ENCODE data around the gene NCAM2.
"Not testable (repeated sequence)": the region's sequence is repeated elsewhere in the genome, so short reads cannot be mapped to it uniquely, and the experiment has no call there.

The NCAM2 gene

GRCh38 chr21:21367583-21367982 lies 369.4 kb downstream of the NCAM2 start:
- Histone ChIP-seq H3K36me3 (ENCODE audit: insufficient read depth, low read length) (no peaks in the 10 kb centered on the region), H2AFZ (ENCODE audit: low read length, unreplicated experiment) (no peak overlapping the region), H3K79me2 (ENCODE audit: control insufficient read depth, insufficient read depth, low read length, unreplicated experiment) (no peaks in the 10 kb centered on the region), H3K4me1 (ENCODE audit: control insufficient read depth, insufficient read depth, low read length, unreplicated experiment) (no peaks in the 10 kb centered on the region), H3K27me3 (ENCODE audit: insufficient read depth, low read length) (no peaks in the 10 kb centered on the region), H3K4me3 (ENCODE audit: low read depth, low read length) (no peak overlapping the region), H3K27ac (ENCODE audit: low read depth, low read length) (no peak overlapping the region)

DNA sequence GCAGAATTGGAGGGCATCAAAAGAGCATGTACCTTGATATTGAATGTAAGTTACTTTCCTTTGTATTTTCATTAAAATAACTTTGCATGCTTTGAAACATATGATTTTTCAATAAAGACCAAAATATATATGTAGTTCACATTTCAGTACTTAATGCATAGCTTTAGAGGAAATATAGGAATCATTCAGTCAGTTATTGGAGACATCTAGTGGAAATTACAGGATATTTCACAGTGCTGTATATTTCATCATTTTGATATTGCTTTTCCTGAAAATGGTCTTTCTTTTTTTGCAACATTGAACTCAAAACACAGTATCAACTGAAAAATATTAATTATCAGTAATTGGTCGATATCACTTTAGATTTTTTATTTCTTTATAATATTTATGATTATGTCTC lies 375.8 kb downstream of the NCAM2 start:
- H3K79me2 ChIP-seq (ENCODE audit: control insufficient read depth, insufficient read depth, low read length, unreplicated experiment): no peaks in the 10 kb centered on the region
- no peaks in the 10 kb centered on the region for H3K27me3 ChIP-seq (ENCODE audit: insufficient read depth, low read length)
- no peak overlapping the region for H3K4me3 ChIP-seq (ENCODE audit: low read depth, low read length)
- no peak overlapping the region for H2AFZ ChIP-seq (ENCODE audit: low read length, unreplicated experiment)
- H3K36me3 ChIP-seq (ENCODE audit: insufficient read depth, low read length): no peaks in the 10 kb centered on the region
- H3K27ac ChIP-seq (ENCODE audit: low read depth, low read length): no peak overlapping the region
- no peaks in the 10 kb centered on the region for H3K4me1 ChIP-seq (ENCODE audit: control insufficient read depth, insufficient read depth, low read length, unreplicated experiment)

DNA sequence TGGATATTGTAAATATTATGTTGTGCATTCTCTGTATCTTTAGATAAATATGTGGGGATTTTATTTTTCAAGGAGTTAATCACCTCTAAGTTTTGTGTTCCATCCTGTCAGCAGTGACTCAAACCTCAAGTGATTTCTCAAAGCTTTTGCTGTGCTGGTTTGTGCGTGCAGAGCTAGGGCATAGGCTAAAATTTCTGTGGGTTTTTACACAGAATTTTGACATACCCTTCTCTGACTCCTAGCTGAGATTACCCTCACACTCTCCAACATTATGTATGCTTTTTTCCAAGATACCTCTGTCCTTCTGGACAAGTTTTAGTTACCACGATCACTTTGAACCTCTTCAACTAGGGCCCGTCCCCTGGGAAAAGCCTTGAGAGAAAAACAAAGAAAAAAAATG lies 384.9 kb downstream of the NCAM2 start:
- H3K4me1 ChIP-seq (ENCODE audit: control insufficient read depth, insufficient read depth, low read length, unreplicated experiment): no peaks in the 10 kb centered on the region
- no peaks in the 10 kb centered on the region for H3K27me3 ChIP-seq (ENCODE audit: insufficient read depth, low read length)
- peak overlapping the region; percentile 54 for H2AFZ ChIP-seq (ENCODE audit: low read length, unreplicated experiment)
- H3K4me3 ChIP-seq (ENCODE audit: low read depth, low read length): peak overlapping the region; percentile 29; the same call in 1 of the 2 replicates
- H3K27ac ChIP-seq (ENCODE audit: low read depth, low read length): 0 out of 2 replicates have a peak overlapping the region, but pooled peaks have one; percentile 1
- H3K79me2 ChIP-seq (ENCODE audit: control insufficient read depth, insufficient read depth, low read length, unreplicated experiment): no peaks in the 10 kb centered on the region
- no peaks in the 10 kb centered on the region for H3K36me3 ChIP-seq (ENCODE audit: insufficient read depth, low read length)

DNA sequence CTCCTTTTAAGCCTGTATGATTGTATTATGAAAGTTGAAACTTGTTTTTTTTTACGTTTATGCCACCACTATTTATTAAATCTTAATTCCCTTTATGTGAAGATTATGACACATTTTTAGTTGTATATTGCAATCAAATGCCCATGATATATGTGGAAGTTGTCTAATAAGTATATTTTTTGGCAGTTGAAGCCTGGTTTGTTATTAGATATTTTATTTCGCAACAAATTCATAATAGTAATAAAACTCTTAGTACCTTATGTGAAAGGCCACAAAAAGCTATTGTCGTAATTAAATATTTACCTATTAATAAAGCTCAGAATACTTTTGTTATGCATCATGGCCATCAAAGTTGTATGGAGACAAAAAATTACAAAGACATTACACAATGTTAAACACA lies 386.8 kb downstream of the NCAM2 start:
- Histone ChIP-seq H3K4me1 (ENCODE audit: control insufficient read depth, insufficient read depth, low read length, unreplicated experiment) (no peaks in the 10 kb centered on the region), H3K4me3 (ENCODE audit: low read depth, low read length) (no peak overlapping the region), H3K79me2 (ENCODE audit: control insufficient read depth, insufficient read depth, low read length, unreplicated experiment) (no peaks in the 10 kb centered on the region), H3K27me3 (ENCODE audit: insufficient read depth, low read length) (no peaks in the 10 kb centered on the region), H3K27ac (ENCODE audit: low read depth, low read length) (no peak overlapping the region), H3K36me3 (ENCODE audit: insufficient read depth, low read length) (no peaks in the 10 kb centered on the region), H2AFZ (ENCODE audit: low read length, unreplicated experiment) (no peak overlapping the region)

GRCh38 chr21:21385404-21385803 lies 387.2 kb downstream of the NCAM2 start:
- Histone ChIP-seq H2AFZ (ENCODE audit: low read length, unreplicated experiment) (no peak overlapping the region), H3K27me3 (ENCODE audit: insufficient read depth, low read length) (no peaks in the 10 kb centered on the region), H3K27ac (ENCODE audit: low read depth, low read length) (no peak overlapping the region), H3K4me3 (ENCODE audit: low read depth, low read length) (no peak overlapping the region), H3K4me1 (ENCODE audit: control insufficient read depth, insufficient read depth, low read length, unreplicated experiment) (no peaks in the 10 kb centered on the region), H3K79me2 (ENCODE audit: control insufficient read depth, insufficient read depth, low read length, unreplicated experiment) (no peaks in the 10 kb centered on the region), H3K36me3 (ENCODE audit: insufficient read depth, low read length) (no peaks in the 10 kb centered on the region)

DNA sequence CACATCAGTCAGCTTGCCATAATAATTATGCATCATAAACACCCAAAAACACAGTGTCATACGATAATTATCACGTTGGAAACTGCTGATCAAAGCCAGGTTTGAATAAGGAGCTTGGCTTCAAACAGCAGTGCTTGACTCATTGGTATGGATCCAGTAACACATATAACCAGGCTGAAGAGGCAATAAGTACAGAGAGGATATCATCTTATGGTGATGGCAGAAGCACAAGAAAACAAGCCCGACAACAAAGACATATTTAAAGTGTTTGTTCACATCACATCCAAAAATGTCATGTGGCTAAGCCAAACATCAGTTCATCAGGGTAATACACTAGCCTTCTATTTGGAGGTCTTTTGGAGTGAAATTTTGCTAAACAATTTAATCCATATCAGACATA lies 389.7 kb downstream of the NCAM2 start:
- Histone ChIP-seq H3K79me2 (ENCODE audit: control insufficient read depth, insufficient read depth, low read length, unreplicated experiment) (no peaks in the 10 kb centered on the region), H2AFZ (ENCODE audit: low read length, unreplicated experiment) (no peak overlapping the region), H3K27ac (ENCODE audit: low read depth, low read length) (no peak overlapping the region)

DNA sequence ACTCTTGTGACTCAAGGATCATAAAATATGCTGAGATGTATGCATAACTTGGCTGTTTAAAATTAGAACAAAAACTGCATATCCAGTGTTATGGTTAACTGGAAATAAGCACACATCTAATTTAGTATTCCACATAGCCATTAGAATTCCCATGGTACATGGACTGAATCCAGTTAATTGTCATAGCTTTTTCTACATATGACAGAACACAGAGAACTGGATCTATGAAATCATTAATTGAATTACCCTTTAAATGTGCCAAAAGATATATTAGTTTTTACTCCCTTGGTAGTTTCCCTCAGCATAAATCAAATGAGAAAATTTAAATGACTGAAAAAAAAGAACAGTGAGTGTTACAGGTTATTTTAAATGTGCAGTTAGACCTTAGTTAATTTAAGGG lies 395.9 kb downstream of the NCAM2 start:
- no peaks in the 10 kb centered on the region for H3K36me3 ChIP-seq (ENCODE audit: insufficient read depth, low read length)
- H2AFZ ChIP-seq (ENCODE audit: low read length, unreplicated experiment): no peak overlapping the region
- H3K4me1 ChIP-seq (ENCODE audit: control insufficient read depth, insufficient read depth, low read length, unreplicated experiment): no peaks in the 10 kb centered on the region
- no peak overlapping the region for H3K27ac ChIP-seq (ENCODE audit: low read depth, low read length)
- no peak overlapping the region for H3K4me3 ChIP-seq (ENCODE audit: low read depth, low read length)
- H3K27me3 ChIP-seq (ENCODE audit: insufficient read depth, low read length): no peaks in the 10 kb centered on the region
- no peaks in the 10 kb centered on the region for H3K79me2 ChIP-seq (ENCODE audit: control insufficient read depth, insufficient read depth, low read length, unreplicated experiment)

More for the DNA sequence above, 389.7 kb downstream of the NCAM2 start:
- H3K27me3 ChIP-seq (ENCODE audit: insufficient read depth, low read length): no peaks in the 10 kb centered on the region
- no peaks in the 10 kb centered on the region for H3K4me1 ChIP-seq (ENCODE audit: control insufficient read depth, insufficient read depth, low read length, unreplicated experiment)
- no peak overlapping the region for H3K4me3 ChIP-seq (ENCODE audit: low read depth, low read length)
- no peaks in the 10 kb centered on the region for H3K36me3 ChIP-seq (ENCODE audit: insufficient read depth, low read length)

DNA sequence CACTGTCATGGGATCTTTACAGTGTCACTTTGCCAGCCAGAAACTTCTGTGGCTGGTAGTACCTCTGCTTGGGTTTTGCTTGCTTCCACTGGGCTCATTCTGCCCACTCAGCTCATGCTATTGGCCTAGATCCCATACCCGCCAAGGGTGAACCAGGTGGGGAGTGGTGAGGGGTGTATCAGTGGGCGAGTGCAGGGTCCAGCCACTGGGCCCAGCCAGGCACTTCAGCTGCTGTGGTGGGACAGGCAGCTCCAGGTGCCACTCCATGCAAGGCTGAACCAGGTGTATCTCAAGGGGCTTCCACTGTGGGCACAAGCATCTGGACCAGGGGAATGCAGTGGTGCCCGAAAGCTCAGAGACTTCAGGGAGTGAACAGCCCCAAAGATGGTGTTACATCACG lies 398.2 kb downstream of the NCAM2 start:
- H3K4me3 ChIP-seq (ENCODE audit: low read depth, low read length): no peak overlapping the region
- no peak overlapping the region for H3K27ac ChIP-seq (ENCODE audit: low read depth, low read length)
- H3K4me1 ChIP-seq (ENCODE audit: control insufficient read depth, insufficient read depth, low read length, unreplicated experiment): no peaks in the 10 kb centered on the region
- H3K27me3 ChIP-seq (ENCODE audit: insufficient read depth, low read length): no peaks in the 10 kb centered on the region
- H3K36me3 ChIP-seq (ENCODE audit: insufficient read depth, low read length): no peaks in the 10 kb centered on the region
- H3K79me2 ChIP-seq (ENCODE audit: control insufficient read depth, insufficient read depth, low read length, unreplicated experiment): no peaks in the 10 kb centered on the region
- no peak overlapping the region for H2AFZ ChIP-seq (ENCODE audit: low read length, unreplicated experiment)

- Histone ChIP-seq H3K79me2 (ENCODE audit: control insufficient read depth, insufficient read depth, low read length, unreplicated experiment) (no peaks in the 10 kb centered on the region), H3K4me1 (ENCODE audit: control insufficient read depth, insufficient read depth, low read length, unreplicated experiment) (no peaks in the 10 kb centered on the region), H3K36me3 (ENCODE audit: insufficient read depth, low read length) (no peaks in the 10 kb centered on the region), H3K27me3 (ENCODE audit: insufficient read depth, low read length) (no peaks in the 10 kb centered on the region), H3K27ac (ENCODE audit: low read depth, low read length) (no peak overlapping the region), H3K4me3 (ENCODE audit: low read depth, low read length) (no peak overlapping the region), H2AFZ (ENCODE audit: low read length, unreplicated experiment) (no peak overlapping the region)
Measured at GRCh38 chr21:21397464-21397863, 399.3 kb downstream of the NCAM2 start.

- Histone ChIP-seq H3K79me2 (ENCODE audit: control insufficient read depth, insufficient read depth, low read length, unreplicated experiment) (no peaks in the 10 kb centered on the region), H3K4me1 (ENCODE audit: control insufficient read depth, insufficient read depth, low read length, unreplicated experiment) (no peaks in the 10 kb centered on the region), H3K27ac (ENCODE audit: low read depth, low read length) (no peak overlapping the region), H3K4me3 (ENCODE audit: low read depth, low read length) (no peak overlapping the region), H3K27me3 (ENCODE audit: insufficient read depth, low read length) (no peaks in the 10 kb centered on the region), H2AFZ (ENCODE audit: low read length, unreplicated experiment) (no peak overlapping the region), H3K36me3 (ENCODE audit: insufficient read depth, low read length) (no peaks in the 10 kb centered on the region)
Measured at GRCh38 chr21:21401444-21401843, 403.2 kb downstream of the NCAM2 start.

- H3K4me3 ChIP-seq (ENCODE audit: low read depth, low read length); H3K79me2 ChIP-seq (ENCODE audit: control insufficient read depth, insufficient read depth, low read length, unreplicated experiment); H3K27me3 ChIP-seq (ENCODE audit: insufficient read depth, low read length); H3K27ac ChIP-seq (ENCODE audit: low read depth, low read length); H3K36me3 ChIP-seq (ENCODE audit: insufficient read depth, low read length); H3K4me1 ChIP-seq (ENCODE audit: control insufficient read depth, insufficient read depth, low read length, unreplicated experiment); H2AFZ ChIP-seq (ENCODE audit: low read length, unreplicated experiment): not testable (repeated sequence)
Measured at GRCh38 chr21:21402187-21402586, 404.0 kb downstream of the NCAM2 start.
